GM18873 (cell line): Measurements from ENCODE around the gene OTUB2.

Experiments used
- ATAC-seq: cut with Tn5 transposase; IDR thresholded peaks from one replicate; pipeline ENCODE4 v1.9.1; 2021; ENCODE audit warnings: mild to moderate bottlenecking, moderate library complexity, moderate number of reproducible peaks; ENCODE audit not compliant: unreplicated experiment, low FRiP score

Gene OTUB2

GRCh38 chr14:94020267-94020666 lies 5.9 kb upstream of the OTUB2 start:
- no peak for ATAC-seq

- ATAC-seq: no peak
Measured at GRCh38 chr14:94021001-94021400, 5.1 kb upstream of the OTUB2 start.

- no peak for ATAC-seq
Measured at GRCh38 chr14:94021416-94022157, 4.6 kb upstream of the OTUB2 start.

GRCh38 chr14:94022532-94023411 lies 3.4 kb upstream of the OTUB2 start:
- no peak for ATAC-seq

GRCh38 chr14:94024549-94024948 lies 1.6 kb upstream of the OTUB2 start:
- no peak for ATAC-seq

- ATAC-seq: no peak
Measured at GRCh38 chr14:94025720-94026119, 420 bp upstream of the OTUB2 start.

GRCh38 chr14:94026889-94027469 lies 839 bp downstream of the OTUB2 start:
- no peak for ATAC-seq

GRCh38 chr14:94027566-94028449 lies 1.7 kb downstream of the OTUB2 start:
- no peak for ATAC-seq

GRCh38 chr14:94028450-94028826 lies 2.3 kb downstream of the OTUB2 start:
- ATAC-seq: no peak

GRCh38 chr14:94029265-94029664 lies 3.1 kb downstream of the OTUB2 start:
- ATAC-seq: no peak

- no peak for ATAC-seq
Measured at GRCh38 chr14:94029671-94030203, 3.6 kb downstream of the OTUB2 start.

- no peak for ATAC-seq
Measured at GRCh38 chr14:94030571-94030970, 4.4 kb downstream of the OTUB2 start.

GRCh38 chr14:94031161-94031882 lies 5.2 kb downstream of the OTUB2 start:
- ATAC-seq: no peak

- no peak for ATAC-seq
Measured at GRCh38 chr14:94031883-94032279, 5.7 kb downstream of the OTUB2 start.

GRCh38 chr14:94034886-94035285 lies 8.7 kb downstream of the OTUB2 start:
- no peak for ATAC-seq

GRCh38 chr14:94036313-94037167 lies 10.4 kb downstream of the OTUB2 start:
- peak; percentile 77 for ATAC-seq

- ATAC-seq: no peak
Measured at GRCh38 chr14:94037954-94038353, 11.8 kb downstream of the OTUB2 start.

GRCh38 chr14:94038510-94038909 lies 12.4 kb downstream of the OTUB2 start:
- no peak for ATAC-seq
